SK-N-SH (cell line): ENCODE measurements around the gene NFIX. TPM values are rescaled to one million over a fixed set of nuclear protein-coding genes. Genes with fewer than 3 reads are reported as not detected.
A peak's percentile ranks its signal among the peaks of the same experiment; 100 is the strongest.

Source experiments
- CTCF ChIA-PET: fragments of 300-600, 350-600 bp; formaldehyde crosslinking; extraction: SDS; loops from one replicate; lab custom pipeline; 2021; lab: Yijun Ruan, JAX
- POLR2A ChIA-PET: fragments of 350-600 bp; sonication (Branson Sonifier 250); formaldehyde crosslinking; extraction: SDS; loops from one replicate; lab custom pipeline; 2020; ENCODE audit warnings: antibody characterized with exemption, inconsistent platforms; lab: Yijun Ruan, JAX
- DNase-seq: peaks from one replicate; pipeline ENCODE4 v3.0.0; 2012
- H2AFZ ChIP-seq: fragments of 200-600 bp; sonication (generic); 2 replicates; pipeline ENCODE4 v1.8.1; 2016; ENCODE audit warnings: antibody characterized with exemption, mild to moderate bottlenecking, low read depth
- H3F3A ChIP-seq: fragments of 200-600 bp; sonication (generic); replicated peaks from 2 replicates; pipeline ENCODE3; 2016; ENCODE audit warnings: antibody characterized with exemption, mild to moderate bottlenecking; ENCODE audit not compliant: insufficient read depth
- H3K27ac ChIP-seq, 2 experiments: fragments of 200-500 bp in 1 of 2; fragments of 200-600 bp in 1 of 2; sonication (Bioruptor generic) in 1 of 2; sonication (generic), shearing (Covaris generic) in 1 of 2; 2 replicates each; pipeline versions ENCODE4 v1.5.1 to v1.6.1; 2014 to 2016; ENCODE audit warnings: low read depth in 2 of 2, inconsistent platforms in 1 of 2, low read length in 1 of 2, mild to moderate bottlenecking in 1 of 2, mixed read lengths in 1 of 2
- H3K27me3 ChIP-seq: fragments of 200-600 bp; sonication (generic), shearing (Covaris generic); 2 replicates; pipeline ENCODE4 v1.6.1; 2016; ENCODE audit warnings: mixed run types; ENCODE audit not compliant: insufficient read depth
- H3K36me3 ChIP-seq, 2 experiments: fragments of 200-500 bp in 1 of 2; fragments of 200-600 bp in 1 of 2; sonication (Bioruptor generic) in 1 of 2; sonication (generic) in 1 of 2; replicated peaks in 1 of 2; 2 replicates each; pipeline versions ENCODE3 to v1.5.1; 2014 to 2016; ENCODE audit warnings: low read length in 1 of 2, mild to moderate bottlenecking in 1 of 2; ENCODE audit not compliant: insufficient read depth in 2 of 2, control insufficient read depth in 1 of 2
- H3K4me1 ChIP-seq, 2 experiments: fragments of 200-500 bp in 1 of 2; fragments of 200-600 bp in 1 of 2; sonication (Bioruptor generic) in 1 of 2; sonication (generic), shearing (Covaris generic) in 1 of 2; 2 replicates each; pipeline versions ENCODE4 v1.5.1 to v1.6.1; 2014 to 2016; ENCODE audit warnings: low read depth in 1 of 2, low read length in 1 of 2, mixed run types in 1 of 2; ENCODE audit not compliant: insufficient read depth in 2 of 2, control insufficient read depth in 1 of 2
- H3K4me2 ChIP-seq: fragments of 200-600 bp; sonication (generic), shearing (Covaris generic); 2 replicates; pipeline ENCODE4 v1.6.1; 2017; ENCODE audit warnings: mixed run types
- H3K4me3 ChIP-seq, 2 experiments: fragments of 200-500 bp in 1 of 2; fragments of 200-600 bp in 1 of 2; sonication (Bioruptor generic) in 1 of 2; sonication (generic), shearing (Covaris generic) in 1 of 2; 2 replicates each; pipeline versions ENCODE4 v1.5.1 to v1.8.1; 2014 to 2016; ENCODE audit warnings: low read depth in 2 of 2, inconsistent platforms in 1 of 2, low read length in 1 of 2, mild to moderate bottlenecking in 1 of 2, mixed read lengths in 1 of 2, moderate library complexity in 1 of 2
- H3K79me2 ChIP-seq: fragments of 200-600 bp; sonication (generic); 2 replicates; pipeline ENCODE4 v1.8.1; 2017; ENCODE audit warnings: mild to moderate bottlenecking; ENCODE audit not compliant: insufficient read depth
- H3K9ac ChIP-seq: fragments of 200-600 bp; sonication (generic); 2 replicates; pipeline ENCODE4 v1.6.1; 2017; ENCODE audit warnings: mixed run types
- H3K9me2 ChIP-seq: fragments of 200-600 bp; sonication (generic); 2 replicates; pipeline ENCODE4 v1.6.1; 2017; ENCODE audit warnings: mixed run types
- H3K9me3 ChIP-seq: fragments of 200-600 bp; sonication (generic); 2 replicates; pipeline ENCODE4 v1.6.1; 2017; ENCODE audit warnings: mixed run types, mild to moderate bottlenecking, moderate library complexity
- H4K20me1 ChIP-seq: fragments of 200-600 bp; sonication (generic); 2 replicates; pipeline ENCODE4 v1.6.1; 2017; ENCODE audit warnings: mild to moderate bottlenecking, mixed run types; ENCODE audit not compliant: insufficient read depth
- CHD2 ChIP-seq: fragments of 150-350 bp; IDR thresholded peaks from 2 replicates; pipeline ENCODE4 v1.6.1; 2018; ENCODE audit warnings: low read length; ENCODE audit not compliant: partially characterized antibody
- EP300 ChIP-seq, 2 experiments: IDR thresholded peaks; 2 replicates each; pipeline versions ENCODE4 v1.4.0 to v1.6.1; 2012; ENCODE audit warnings: borderline replicate concordance in 1 of 2, low read depth in 1 of 2, low read length in 1 of 2
- EZH2phosphoT487 ChIP-seq: fragments of 200-600 bp; sonication (generic); IDR thresholded peaks from 2 replicates; pipeline ENCODE4 v1.6.1; 2017; ENCODE audit warnings: low read depth, mixed run types, mild to moderate bottlenecking, antibody characterized with exemption, moderate library complexity, borderline replicate concordance
- GATA2 ChIP-seq: sonication (generic); formaldehyde crosslinking; IDR thresholded peaks from 2 replicates; pipeline ENCODE4 v1.5.0; 2020; ENCODE audit warnings: mild to moderate bottlenecking, missing genetic modification reagents
- NRF1 ChIP-seq: IDR thresholded peaks from 2 replicates; pipeline ENCODE4 v1.6.1; 2012; ENCODE audit warnings: low read depth, mild to moderate bottlenecking, low read length
- RCOR1 ChIP-seq: fragments of 150-350 bp; IDR thresholded peaks from 2 replicates; pipeline ENCODE4 v1.6.1; 2017; ENCODE audit warnings: antibody characterized with exemption, low read length
- RFX5 ChIP-seq: IDR thresholded peaks from 2 replicates; pipeline ENCODE4 v1.6.1; 2012; ENCODE audit warnings: mild to moderate bottlenecking, improper control_type of control experiment, low read length
- SIN3A ChIP-seq: IDR thresholded peaks from 2 replicates; pipeline ENCODE4 v1.6.1; 2012; ENCODE audit warnings: low read depth, mild to moderate bottlenecking, low read length, moderate library complexity, borderline replicate concordance
- WGBS: methylation state at CpG from one replicate; pipeline ENCODE4 v1.1.6; 2017; ENCODE audit warnings: low lambda C conversion rate; 5-methylcytosine and 5-hydroxymethylcytosine counted together
- polyA plus RNA-seq, 3 experiments: library from polyadenylated mRNA; depleted of rRNA; stranded (reverse); fragments of >200 nt; gene quantifications; 2 replicates each; pipeline ENCODE4 v1.2.3, GENCODE V29; 2012
- TF ChIP-seq, protein P1 (sequence below): IDR thresholded peaks from 2 replicates; pipeline ENCODE4 v1.4.0; 2012; ENCODE audit warnings: low read depth, borderline replicate concordance
- TF ChIP-seq, protein P2 (sequence below): IDR thresholded peaks from 2 replicates; pipeline ENCODE4 v1.6.1; 2012; ENCODE audit warnings: mild to moderate bottlenecking, low read depth, low read length, moderate library complexity
- TF ChIP-seq, protein P3 (sequence below): fragments of 150-350 bp; IDR thresholded peaks from 2 replicates; pipeline ENCODE4 v1.6.1; 2016; ENCODE audit warnings: mild to moderate bottlenecking, low read depth, low read length
- TF ChIP-seq, protein P4 (sequence below): IDR thresholded peaks from 2 replicates; pipeline ENCODE4 v1.4.0; 2012; ENCODE audit warnings: low read depth
- TF ChIP-seq, protein P5 (sequence below): IDR thresholded peaks from 2 replicates; pipeline ENCODE4 v1.4.0; 2012; ENCODE audit warnings: low read depth, borderline replicate concordance
- TF ChIP-seq, protein P6 (sequence below): fragments of 150-350 bp; IDR thresholded peaks from 2 replicates; pipeline ENCODE4 v1.6.1; 2017; ENCODE audit warnings: antibody characterized with exemption, low read length, low read depth, borderline replicate concordance

The NFIX gene
- polyA plus RNA-seq, 1 of the 3 experiments (the other 2 are of a cell fraction) = 14.8 TPM

DNA sequence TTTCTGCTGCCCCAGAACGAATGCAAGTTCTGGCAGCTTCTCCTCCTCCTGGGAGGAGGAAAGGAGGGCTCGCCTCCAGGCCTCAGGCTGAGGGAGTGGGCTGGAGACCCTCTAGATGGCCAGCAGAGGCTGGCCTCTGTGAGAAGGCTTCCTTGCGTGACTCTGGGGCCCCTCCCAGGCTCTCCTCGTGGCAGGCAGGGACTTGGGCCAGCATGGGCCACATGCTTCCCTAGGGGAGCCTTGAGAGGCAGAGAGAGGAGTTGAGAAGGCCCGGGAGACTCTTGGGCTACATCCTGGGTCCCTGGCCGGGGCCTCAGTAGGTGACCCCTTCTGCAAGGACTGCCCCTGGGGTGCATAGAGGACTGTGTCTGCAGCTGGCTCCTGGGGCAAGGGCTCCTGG is 81.5 kb downstream of the NFIX start:
- WGBS = 67% methylated on average over 5 of the region's 6 CpGs
- CTCF ChIA-PET = interaction anchor here (0.9 to 35.2 kb wide), 6 partner anchors 16 to 111 kb away, joined by 3 to 506 read pairs (median 26); no protein-coding TSS in a partner anchor
- Histone ChIP-seq H4K20me1 (no peaks in the 10 kb centered on the region), H3K9me2 (no peaks in the 10 kb centered on the region), H3K79me2 (no peaks in the 10 kb centered on the region), H3K27me3 (no peaks in the 10 kb centered on the region), H3K4me2 (no peak overlapping the region), H3K4me1 (peaks cover 10 to 57% of the 10 kb centered on the region in 2 experiments; a peak in 3 of 4 replicates), H2AFZ (no peak overlapping the region), H3K9ac (no peak overlapping the region), H3K36me3 (peaks cover 13 to 27% of the 10 kb centered on the region in 2 experiments), H3K9me3 (no peaks in the 10 kb centered on the region), H3K4me3 (no peak overlapping the region), H3K27ac (peak overlapping the region in 1 of 2 experiments; percentile 91; a peak in 2 of 4 replicates), H3F3A (no peaks in the 10 kb centered on the region)
- POLR2A ChIA-PET = interaction anchor here (1.0 to 2.4 kb wide), 4 partner anchors 15 to 139 kb away, joined by 3 to 9 read pairs (median 4); partner anchors contain the start of genes CALR and DAND5
- DNase-seq = no peak
- no peak for TF ChIP-seq CHD2
- TF ChIP-seq, protein P1, sequence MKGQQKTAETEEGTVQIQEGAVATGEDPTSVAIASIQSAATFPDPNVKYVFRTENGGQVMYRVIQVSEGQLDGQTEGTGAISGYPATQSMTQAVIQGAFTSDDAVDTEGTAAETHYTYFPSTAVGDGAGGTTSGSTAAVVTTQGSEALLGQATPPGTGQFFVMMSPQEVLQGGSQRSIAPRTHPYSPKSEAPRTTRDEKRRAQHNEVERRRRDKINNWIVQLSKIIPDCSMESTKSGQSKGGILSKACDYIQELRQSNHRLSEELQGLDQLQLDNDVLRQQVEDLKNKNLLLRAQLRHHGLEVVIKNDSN = no peak
- no peak for TF ChIP-seq NRF1
- TF ChIP-seq, protein P2, sequence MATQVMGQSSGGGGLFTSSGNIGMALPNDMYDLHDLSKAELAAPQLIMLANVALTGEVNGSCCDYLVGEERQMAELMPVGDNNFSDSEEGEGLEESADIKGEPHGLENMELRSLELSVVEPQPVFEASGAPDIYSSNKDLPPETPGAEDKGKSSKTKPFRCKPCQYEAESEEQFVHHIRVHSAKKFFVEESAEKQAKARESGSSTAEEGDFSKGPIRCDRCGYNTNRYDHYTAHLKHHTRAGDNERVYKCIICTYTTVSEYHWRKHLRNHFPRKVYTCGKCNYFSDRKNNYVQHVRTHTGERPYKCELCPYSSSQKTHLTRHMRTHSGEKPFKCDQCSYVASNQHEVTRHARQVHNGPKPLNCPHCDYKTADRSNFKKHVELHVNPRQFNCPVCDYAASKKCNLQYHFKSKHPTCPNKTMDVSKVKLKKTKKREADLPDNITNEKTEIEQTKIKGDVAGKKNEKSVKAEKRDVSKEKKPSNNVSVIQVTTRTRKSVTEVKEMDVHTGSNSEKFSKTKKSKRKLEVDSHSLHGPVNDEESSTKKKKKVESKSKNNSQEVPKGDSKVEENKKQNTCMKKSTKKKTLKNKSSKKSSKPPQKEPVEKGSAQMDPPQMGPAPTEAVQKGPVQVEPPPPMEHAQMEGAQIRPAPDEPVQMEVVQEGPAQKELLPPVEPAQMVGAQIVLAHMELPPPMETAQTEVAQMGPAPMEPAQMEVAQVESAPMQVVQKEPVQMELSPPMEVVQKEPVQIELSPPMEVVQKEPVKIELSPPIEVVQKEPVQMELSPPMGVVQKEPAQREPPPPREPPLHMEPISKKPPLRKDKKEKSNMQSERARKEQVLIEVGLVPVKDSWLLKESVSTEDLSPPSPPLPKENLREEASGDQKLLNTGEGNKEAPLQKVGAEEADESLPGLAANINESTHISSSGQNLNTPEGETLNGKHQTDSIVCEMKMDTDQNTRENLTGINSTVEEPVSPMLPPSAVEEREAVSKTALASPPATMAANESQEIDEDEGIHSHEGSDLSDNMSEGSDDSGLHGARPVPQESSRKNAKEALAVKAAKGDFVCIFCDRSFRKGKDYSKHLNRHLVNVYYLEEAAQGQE = no peak
- TF ChIP-seq, protein P3, sequence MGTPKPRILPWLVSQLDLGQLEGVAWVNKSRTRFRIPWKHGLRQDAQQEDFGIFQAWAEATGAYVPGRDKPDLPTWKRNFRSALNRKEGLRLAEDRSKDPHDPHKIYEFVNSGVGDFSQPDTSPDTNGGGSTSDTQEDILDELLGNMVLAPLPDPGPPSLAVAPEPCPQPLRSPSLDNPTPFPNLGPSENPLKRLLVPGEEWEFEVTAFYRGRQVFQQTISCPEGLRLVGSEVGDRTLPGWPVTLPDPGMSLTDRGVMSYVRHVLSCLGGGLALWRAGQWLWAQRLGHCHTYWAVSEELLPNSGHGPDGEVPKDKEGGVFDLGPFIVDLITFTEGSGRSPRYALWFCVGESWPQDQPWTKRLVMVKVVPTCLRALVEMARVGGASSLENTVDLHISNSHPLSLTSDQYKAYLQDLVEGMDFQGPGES = no peak
- TF ChIP-seq, protein P4, sequence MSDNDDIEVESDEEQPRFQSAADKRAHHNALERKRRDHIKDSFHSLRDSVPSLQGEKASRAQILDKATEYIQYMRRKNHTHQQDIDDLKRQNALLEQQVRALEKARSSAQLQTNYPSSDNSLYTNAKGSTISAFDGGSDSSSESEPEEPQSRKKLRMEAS = no peak
- TF ChIP-seq EZH2phosphoT487 = no peak
- TF ChIP-seq SIN3A = no peak

DNA sequence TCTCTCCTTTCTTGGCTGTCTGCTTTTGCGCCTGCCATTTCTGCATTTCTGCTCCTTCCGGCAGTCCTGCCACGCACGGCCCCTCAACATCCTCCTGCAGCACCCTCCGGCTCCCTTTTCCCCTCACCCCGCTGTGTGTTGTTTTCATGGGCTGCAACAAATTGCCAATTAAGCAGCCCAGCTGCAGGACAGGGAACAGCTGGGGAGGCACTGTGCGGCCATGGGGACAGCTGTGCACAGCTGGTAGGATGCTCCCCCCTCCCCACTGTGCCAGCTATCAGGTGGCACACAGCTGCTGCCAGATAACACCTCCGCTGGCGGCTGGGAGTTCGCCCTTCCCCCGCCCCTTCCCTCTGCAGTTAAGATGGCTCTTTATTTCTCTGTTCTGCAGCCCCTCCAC is 82.0 kb downstream of the NFIX start:
- no peaks in the 10 kb centered on the region for H3K9me2 ChIP-seq
- no peak overlapping the region for H3K9ac ChIP-seq
- TF ChIP-seq RCOR1 (peak; percentile 82), CHD2 (peak; percentile 56), GATA2 (peak; percentile 86), EP300 (IDR thresholded peaks at IDR 0.05; ENCODE audit: borderline replicate concordance in 1 of 2, low read depth in 1 of 2, low read length in 1 of 2) (peak in 1 of 2 experiments; percentile 52; a peak in 1 of 4 replicates), RFX5 (no peak)
- TF ChIP-seq, protein P5, sequence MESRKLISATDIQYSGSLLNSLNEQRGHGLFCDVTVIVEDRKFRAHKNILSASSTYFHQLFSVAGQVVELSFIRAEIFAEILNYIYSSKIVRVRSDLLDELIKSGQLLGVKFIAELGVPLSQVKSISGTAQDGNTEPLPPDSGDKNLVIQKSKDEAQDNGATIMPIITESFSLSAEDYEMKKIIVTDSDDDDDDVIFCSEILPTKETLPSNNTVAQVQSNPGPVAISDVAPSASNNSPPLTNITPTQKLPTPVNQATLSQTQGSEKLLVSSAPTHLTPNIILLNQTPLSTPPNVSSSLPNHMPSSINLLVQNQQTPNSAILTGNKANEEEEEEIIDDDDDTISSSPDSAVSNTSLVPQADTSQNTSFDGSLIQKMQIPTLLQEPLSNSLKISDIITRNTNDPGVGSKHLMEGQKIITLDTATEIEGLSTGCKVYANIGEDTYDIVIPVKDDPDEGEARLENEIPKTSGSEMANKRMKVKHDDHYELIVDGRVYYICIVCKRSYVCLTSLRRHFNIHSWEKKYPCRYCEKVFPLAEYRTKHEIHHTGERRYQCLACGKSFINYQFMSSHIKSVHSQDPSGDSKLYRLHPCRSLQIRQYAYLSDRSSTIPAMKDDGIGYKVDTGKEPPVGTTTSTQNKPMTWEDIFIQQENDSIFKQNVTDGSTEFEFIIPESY = no peak
- TF ChIP-seq, protein P6, sequence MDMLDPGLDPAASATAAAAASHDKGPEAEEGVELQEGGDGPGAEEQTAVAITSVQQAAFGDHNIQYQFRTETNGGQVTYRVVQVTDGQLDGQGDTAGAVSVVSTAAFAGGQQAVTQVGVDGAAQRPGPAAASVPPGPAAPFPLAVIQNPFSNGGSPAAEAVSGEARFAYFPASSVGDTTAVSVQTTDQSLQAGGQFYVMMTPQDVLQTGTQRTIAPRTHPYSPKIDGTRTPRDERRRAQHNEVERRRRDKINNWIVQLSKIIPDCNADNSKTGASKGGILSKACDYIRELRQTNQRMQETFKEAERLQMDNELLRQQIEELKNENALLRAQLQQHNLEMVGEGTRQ = no peak
- H3K79me2 ChIP-seq = no peaks in the 10 kb centered on the region
- ChIA-PET CTCF (interaction anchor here (0.7 to 35.2 kb wide), 10 partner anchors 9 to 195 kb away, joined by 3 to 506 read pairs (median 14); no protein-coding TSS in a partner anchor), POLR2A (interaction anchor here (1.0 to 2.4 kb wide), 4 partner anchors 14 to 139 kb away, joined by 3 to 9 read pairs (median 4); partner anchors contain the start of genes CALR and DAND5)
- WGBS = 89% methylated on average over 11 of the region's 11 CpGs
- H3K9me3 ChIP-seq = no peaks in the 10 kb centered on the region
- no peak overlapping the region for H3K4me3 ChIP-seq
- DNase-seq = peak; percentile 86
- no peaks in the 10 kb centered on the region for H3K27me3 ChIP-seq
- no peak overlapping the region for H3K4me2 ChIP-seq
- no peaks in the 10 kb centered on the region for H3F3A ChIP-seq
- no peaks in the 10 kb centered on the region for H4K20me1 ChIP-seq
- peak overlapping the region in 1 of 2 experiments; percentile 91; a peak in 2 of 4 replicates for H3K27ac ChIP-seq
- H3K36me3 ChIP-seq = peaks cover 13 to 31% of the 10 kb centered on the region in 2 experiments
- peaks cover 10 to 55% of the 10 kb centered on the region in 2 experiments; a peak in 3 of 4 replicates for H3K4me1 ChIP-seq
- no peak overlapping the region for H2AFZ ChIP-seq
